H1 (cell line): ENCODE data around the gene SAMD9. TPM values are rescaled to one million over a fixed set of nuclear protein-coding genes. Genes with fewer than 3 reads are reported as not detected.

Experiments used
- CTCF ChIA-PET: fragments of 300-600 bp; sonication (Branson Sonifier 250); formaldehyde crosslinking; loops from one replicate; lab custom pipeline; 2021; ENCODE audit not compliant: partially characterized antibody; lab: Charles Lee
- POLR2A ChIA-PET: fragments of 300-600 bp; sonication (Branson Sonifier 250); formaldehyde crosslinking; loops from one replicate; lab custom pipeline; 2021; ENCODE audit warnings: inconsistent platforms; ENCODE audit not compliant: partially characterized antibody; lab: Charles Lee
- DNase-seq, 2 experiments: peaks; one replicate each; pipeline versions ENCODE4 v3.0.0 to v3.0.0-alpha.2; 2010 to 2022; ENCODE audit warnings: low spot score in 2 of 2, low read depth in 1 of 2, mixed read lengths in 1 of 2
- FAIRE-seq: peaks from 2 replicates; lab custom pipeline; 2011; peaks lifted over from hg19 to GRCh38; lab: Jason Lieb, UNC
- H2AFZ ChIP-seq: 2 replicates; pipeline ENCODE4 v1.8.1; 2012; ENCODE audit warnings: low read length, inconsistent platforms
- H2AK5ac ChIP-seq: 2 replicates; pipeline ENCODE4 v1.6.1; 2013; ENCODE audit warnings: low read depth, low read length
- H2BK120ac ChIP-seq: replicated peaks from 2 replicates; pipeline ENCODE3; 2013; ENCODE audit warnings: low read depth, low read length, inconsistent platforms
- H2BK12ac ChIP-seq: 2 replicates; pipeline ENCODE4 v1.6.1; 2013; ENCODE audit warnings: low read depth, low read length
- H2BK15ac ChIP-seq: 2 replicates; pipeline ENCODE4 v1.6.1; 2013; ENCODE audit warnings: low read length
- H2BK20ac ChIP-seq: 2 replicates; pipeline ENCODE4 v1.6.1; 2013; ENCODE audit warnings: low read length
- H2BK5ac ChIP-seq: 2 replicates; pipeline ENCODE4 v1.6.1; 2013; ENCODE audit warnings: low read depth, low read length
- H3K14ac ChIP-seq: 2 replicates; pipeline ENCODE4 v1.6.1; 2013; ENCODE audit warnings: inconsistent platforms; ENCODE audit not compliant: insufficient read length
- H3K18ac ChIP-seq: 2 replicates; pipeline ENCODE4 v1.6.1; 2013; ENCODE audit warnings: low read length; ENCODE audit errors: extremely low read depth
- H3K23ac ChIP-seq: 2 replicates; pipeline ENCODE4 v1.6.1; 2013; ENCODE audit warnings: inconsistent platforms; ENCODE audit not compliant: insufficient read length
- H3K23me2 ChIP-seq: 2 replicates; pipeline ENCODE4 v1.6.1; 2013; ENCODE audit warnings: low read depth, low read length
- H3K27ac ChIP-seq: 2 replicates; pipeline ENCODE4 v1.6.1; 2011; ENCODE audit warnings: low read depth, low read length, inconsistent platforms
- H3K27me3 ChIP-seq, 4 experiments: replicated peaks in 1 of 4; 1 replicate in 1 of 4; 2 replicates in 3 of 4; pipeline versions ENCODE4 v1.6.1 to v1.8.1; 2011 to 2013; ENCODE audit warnings: low read length in 3 of 4, mild to moderate bottlenecking in 3 of 4, inconsistent platforms in 2 of 4, mixed read lengths in 2 of 4, moderate library complexity in 1 of 4; ENCODE audit not compliant: control insufficient read depth in 3 of 4, insufficient read depth in 3 of 4; ENCODE audit errors: extremely low read depth in 1 of 4
- H3K36me3 ChIP-seq, 4 experiments: 2 replicates each; pipeline versions ENCODE4 v1.6.1 to v1.8.1; 2011 to 2013; ENCODE audit warnings: mild to moderate bottlenecking in 4 of 4, low read length in 3 of 4, moderate library complexity in 2 of 4, control low read depth in 1 of 4, inconsistent platforms in 1 of 4; ENCODE audit not compliant: insufficient read depth in 4 of 4, control insufficient read depth in 2 of 4
- H3K4ac ChIP-seq: replicated peaks from 2 replicates; pipeline ENCODE3; 2013; ENCODE audit warnings: low read length, low read depth, mixed read lengths, inconsistent platforms; ENCODE audit not compliant: insufficient read length
- H3K4me1 ChIP-seq, 4 experiments: replicated peaks in 1 of 4; 1 replicate in 1 of 4; 2 replicates in 3 of 4; pipeline versions ENCODE4 v1.6.1 to v1.8.1; 2011 to 2013; ENCODE audit warnings: low read length in 3 of 4, inconsistent platforms in 2 of 4, mixed read lengths in 1 of 4; ENCODE audit not compliant: insufficient read depth in 4 of 4, control insufficient read depth in 3 of 4
- H3K4me2 ChIP-seq, 2 experiments: 2 replicates each; pipeline versions ENCODE4 v1.6.1 to v1.8.1; 2011 to 2013; ENCODE audit warnings: low read depth in 2 of 2, low read length in 2 of 2, control low read depth in 1 of 2, inconsistent platforms in 1 of 2, mild to moderate bottlenecking in 1 of 2; ENCODE audit not compliant: insufficient read depth in 1 of 2
- H3K4me3 ChIP-seq, 4 experiments: fragments of 200-600, 300-600 bp in 1 of 4; sonication (generic), shearing (Covaris generic), sonication (Bioruptor Twin) in 1 of 4; 2 replicates each; pipeline versions ENCODE4 v1.5.1 to v1.8.1; 2011 to 2016; ENCODE audit warnings: low read length in 4 of 4, low read depth in 3 of 4, control low read depth in 2 of 4, inconsistent platforms in 2 of 4, mild to moderate bottlenecking in 2 of 4, mixed read lengths in 1 of 4, moderate library complexity in 1 of 4; ENCODE audit not compliant: insufficient read depth in 2 of 4; ENCODE audit errors: extremely low read depth in 1 of 4
- H3K56ac ChIP-seq: replicated peaks from 2 replicates; pipeline ENCODE3; 2013; ENCODE audit warnings: low read depth, mild to moderate bottlenecking, mixed read lengths, low read length, inconsistent platforms; ENCODE audit not compliant: insufficient read length
- H3K79me1 ChIP-seq: 2 replicates; pipeline ENCODE4 v1.6.1; 2013; ENCODE audit warnings: low read depth, low read length, control low read depth
- H3K79me2 ChIP-seq, 2 experiments: 2 replicates each; pipeline versions ENCODE4 v1.6.1 to v1.8.1; 2012 to 2013; ENCODE audit warnings: low read length in 2 of 2, mild to moderate bottlenecking in 2 of 2, inconsistent platforms in 1 of 2; ENCODE audit not compliant: insufficient read depth in 2 of 2, control insufficient read depth in 1 of 2
- H3K9ac ChIP-seq, 4 experiments: replicated peaks in 1 of 4; 1 replicate in 1 of 4; 2 replicates in 3 of 4; pipeline versions ENCODE4 v1.6.1 to v1.8.1; 2011 to 2013; ENCODE audit warnings: low read depth in 3 of 4, low read length in 3 of 4, control low read depth in 2 of 4, mild to moderate bottlenecking in 2 of 4, moderate library complexity in 2 of 4, inconsistent platforms in 1 of 4; ENCODE audit errors: extremely low read depth in 1 of 4
- H3K9me3 ChIP-seq, 2 experiments: 2 replicates each; pipeline versions ENCODE4 v1.6.1 to v1.8.1; 2012 to 2013; ENCODE audit warnings: mild to moderate bottlenecking in 2 of 2, moderate library complexity in 2 of 2, control low read depth in 1 of 2, inconsistent platforms in 1 of 2, low read depth in 1 of 2, low read length in 1 of 2, mixed read lengths in 1 of 2; ENCODE audit not compliant: insufficient read depth in 2 of 2
- H4K20me1 ChIP-seq, 2 experiments: replicated peaks in 1 of 2; 2 replicates each; pipeline versions ENCODE3 to v1.8.1; 2011 to 2013; ENCODE audit warnings: inconsistent platforms in 2 of 2, low read length in 2 of 2, mild to moderate bottlenecking in 1 of 2; ENCODE audit not compliant: insufficient read depth in 2 of 2, control insufficient read depth in 1 of 2
- H4K5ac ChIP-seq: 2 replicates; pipeline ENCODE4 v1.6.1; 2013; ENCODE audit warnings: low read length, low read depth, mixed read lengths, inconsistent platforms; ENCODE audit not compliant: insufficient read length
- H4K8ac ChIP-seq: 2 replicates; pipeline ENCODE4 v1.8.0; 2013; ENCODE audit warnings: mild to moderate bottlenecking, moderate library complexity, low read length, inconsistent platforms; ENCODE audit not compliant: insufficient read depth; ENCODE audit errors: extremely low read depth
- H4K91ac ChIP-seq: replicated peaks from 2 replicates; pipeline ENCODE3; 2013; ENCODE audit warnings: low read length, mixed read lengths, inconsistent platforms; ENCODE audit not compliant: insufficient read length
- GTF2F1 ChIP-seq: IDR thresholded peaks from 2 replicates; pipeline ENCODE4 v1.6.1; 2012; ENCODE audit warnings: low read depth, low read length, improper control_type of control experiment, borderline replicate concordance
- WGBS, 2 experiments: shearing (Covaris generic) in 1 of 2; methylation state at CpG; one replicate each; pipeline versions ENCODE4 v1.1.6 to v1.1.7; 2013 to 2015; ENCODE audit warnings: low lambda C conversion rate in 2 of 2, mixed read lengths in 2 of 2, inconsistent platforms in 1 of 2, low coverage in 1 of 2, missing lambda C conversion rate in 1 of 2; ENCODE audit not compliant: insufficient replicate concordance in 2 of 2, insufficient coverage in 1 of 2, insufficient read length in 1 of 2; ENCODE audit errors: extremely low coverage in 1 of 2, missing lambda C conversion rate in 1 of 2; 5-methylcytosine and 5-hydroxymethylcytosine counted together
- polyA plus RNA-seq, 7 experiments: library from polyadenylated mRNA; depleted of rRNA in 3 of 7; stranded (reverse) in 5 of 7; unstranded in 2 of 7; fragments of >200 nt in 5 of 7; fragments of 200-250 nt in 2 of 7; gene quantifications; 1 replicate in 5 of 7; 2 replicates in 1 of 7; 4 replicates in 1 of 7; pipeline versions ENCODE4 v1.2.1 to v1.2.3, GENCODE V29; 2011 to 2013; ENCODE audit warnings: missing spikeins in 2 of 7, mixed read lengths in 2 of 7
- total RNA-seq: library from RNA; stranded (reverse); fragmentation: NEBNext Ultra II Directional; extraction: Animal tissue kit (Norgen Biotek cat#: 25700); gene quantifications from 2 replicates; pipeline ENCODE4 v1.2.1, GENCODE V29; 2021

Gene SAMD9
- total and polyA plus RNA-seq, 2 of the 8 experiments (the other 6 are each of a cell fraction or from before 2014, with no cell fraction given), result 0.02 TPM; not detected in 1

- 94% methylated on average over 13 of the region's 13 CpGs; no CpG with 5 or more reads in 1 of the 2 experiments for WGBS, 2 experiments
- H2AK5ac ChIP-seq, result no peak overlapping the region
- H2AFZ ChIP-seq, result no peak overlapping the region
- no peak overlapping the region for H2BK15ac ChIP-seq
- no peaks in the 10 kb centered on the region for H3K27me3 ChIP-seq
- H4K5ac ChIP-seq, result no peak overlapping the region
- no peak overlapping the region for H3K56ac ChIP-seq
- no peak overlapping the region for H3K18ac ChIP-seq
- TF ChIP-seq GTF2F1, result no peak
- no peak overlapping the region for H3K4me3 ChIP-seq
- no peak overlapping the region for H3K4me2 ChIP-seq
- H2BK20ac ChIP-seq, result no peak overlapping the region
- H3K4me1 ChIP-seq, result no peaks in the 10 kb centered on the region
- no peak overlapping the region for H3K4ac ChIP-seq
- H4K8ac ChIP-seq, result no peak overlapping the region; the same call in 1 of the 2 replicates
- H3K36me3 ChIP-seq, result no peaks in the 10 kb centered on the region
- H2BK12ac ChIP-seq, result no peak overlapping the region
- H3K23me2 ChIP-seq, result no peaks in the 10 kb centered on the region
- H3K27ac ChIP-seq, result no peak overlapping the region
- FAIRE-seq, result no peak
- no peak for DNase-seq
- no peak overlapping the region for H3K14ac ChIP-seq
- H3K23ac ChIP-seq, result no peak overlapping the region
- no peaks in the 10 kb centered on the region for H4K20me1 ChIP-seq
- no peaks in the 10 kb centered on the region for H3K79me2 ChIP-seq
- no peak overlapping the region for H4K91ac ChIP-seq
- H3K9me3 ChIP-seq, result peaks cover 0 to 4% of the 10 kb centered on the region in 2 experiments; a peak in 1 of 4 replicates
- no peaks in the 10 kb centered on the region for H3K79me1 ChIP-seq
- ChIA-PET CTCF (no interaction called here), POLR2A (no interaction called here)
- no peak overlapping the region for H3K9ac ChIP-seq
- no peak overlapping the region for H2BK5ac ChIP-seq
- H2BK120ac ChIP-seq, result no peak overlapping the region
Observed at GRCh38 chr7:93108003-93108402, 9.8 kb downstream of the SAMD9 start.
